Breast epithelium (tissue), 3 donors: Measurements from ENCODE around the gene GREB1.

Experiments used
- CTCF ChIP-seq, 3 donors: fragments of 450-650 bp; IDR thresholded peaks; one replicate each; pipeline ENCODE4 v1.5.1; 2016 to 2017; ENCODE audit warnings: antibody characterized with exemption in 3 of 3, mild to moderate bottlenecking in 3 of 3, moderate library complexity in 3 of 3
- POLR2A ChIP-seq: fragments of 450-650 bp; IDR thresholded peaks from one replicate; pipeline ENCODE4 v1.6.1; 2016; ENCODE audit warnings: antibody characterized with exemption, mild to moderate bottlenecking, moderate library complexity
- POLR2AphosphoS5 ChIP-seq, 3 donors: sonication (generic); formaldehyde crosslinking; IDR thresholded peaks; one replicate each; pipeline ENCODE4 v1.6.1; 2017; ENCODE audit warnings: antibody characterized with exemption in 3 of 3

DNA sequence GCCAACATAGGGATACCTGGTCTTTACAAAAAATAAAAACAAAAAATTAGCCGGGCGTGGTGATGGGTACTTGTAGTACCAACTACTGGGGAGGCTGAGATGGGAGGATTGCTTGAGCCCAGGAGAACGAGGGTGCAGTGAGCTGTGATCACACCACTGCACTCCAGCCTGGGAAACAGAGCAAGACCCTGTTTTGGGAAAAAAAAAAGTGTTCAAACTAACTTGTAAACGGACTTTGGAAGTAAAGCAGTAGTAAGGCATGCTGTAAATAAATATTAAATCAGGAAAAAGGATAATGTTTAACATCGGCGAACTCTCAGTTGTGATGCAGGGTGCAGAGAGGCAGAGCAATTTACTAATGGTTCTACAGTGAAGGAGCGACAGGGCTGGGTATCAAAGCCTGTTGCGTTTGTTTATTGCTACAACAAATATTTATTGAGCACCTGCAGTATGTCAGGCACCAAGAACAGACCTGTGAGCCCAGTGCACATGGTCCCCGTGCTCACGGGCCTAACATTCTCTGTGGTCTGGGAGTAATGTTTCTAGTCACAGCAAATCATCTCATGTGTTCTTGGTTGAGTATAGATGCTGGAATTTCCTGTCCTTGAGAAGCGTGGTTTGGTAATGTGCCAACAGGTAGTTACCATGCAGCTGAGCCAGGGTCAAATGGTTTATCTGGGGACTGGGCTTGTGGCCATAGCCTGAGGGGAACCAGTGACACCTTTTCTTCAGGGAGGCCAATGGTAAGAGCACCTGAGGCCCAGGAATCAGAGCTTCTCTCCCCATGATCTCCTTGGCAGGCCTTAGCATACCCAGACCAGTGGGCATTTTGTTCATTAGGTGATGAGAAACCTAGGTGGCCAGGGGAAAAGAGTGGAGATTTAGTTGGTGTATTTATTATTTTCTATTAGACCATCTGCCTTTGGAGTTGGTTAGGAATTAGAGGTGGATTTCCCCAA lies 27.9 kb upstream of the GREB1 start:
- TF ChIP-seq POLR2A (no peak), CTCF (IDR thresholded peaks at IDR 0.05) (no peak), POLR2AphosphoS5 (IDR thresholded peaks at IDR 0.05) (no peak)
